GM19463 (cell line): ENCODE data around the gene VMO1.
A peak's percentile ranks its signal among the peaks of the same experiment; 100 is the strongest.

Source experiments
- ATAC-seq: cut with Tn5 transposase; IDR thresholded peaks from one replicate; pipeline ENCODE4 v1.9.1; 2021; ENCODE audit warnings: mild to moderate bottlenecking, moderate library complexity; ENCODE audit not compliant: unreplicated experiment

The VMO1 gene, protein sequence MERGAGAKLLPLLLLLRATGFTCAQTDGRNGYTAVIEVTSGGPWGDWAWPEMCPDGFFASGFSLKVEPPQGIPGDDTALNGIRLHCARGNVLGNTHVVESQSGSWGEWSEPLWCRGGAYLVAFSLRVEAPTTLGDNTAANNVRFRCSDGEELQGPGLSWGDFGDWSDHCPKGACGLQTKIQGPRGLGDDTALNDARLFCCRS

DNA sequence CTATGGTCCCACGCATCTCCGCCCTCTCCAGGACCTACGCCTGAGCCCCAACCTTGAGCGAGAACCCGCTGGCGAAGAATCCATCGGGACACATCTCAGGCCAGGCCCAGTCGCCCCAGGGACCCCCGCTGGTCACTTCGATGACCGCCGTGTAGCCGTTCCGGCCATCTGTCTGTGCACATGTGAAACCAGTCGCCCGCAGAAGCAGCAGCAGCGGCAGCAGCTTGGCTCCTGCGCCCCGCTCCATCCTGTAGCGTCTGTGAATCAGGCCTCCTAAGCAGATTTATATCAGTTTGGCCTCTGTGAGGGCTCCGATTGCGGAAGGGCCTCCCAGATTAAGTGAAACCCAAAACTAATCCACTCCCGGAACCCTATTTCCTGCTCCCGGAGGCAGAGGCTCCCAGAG, at the start of gene VMO1:
TSS of gene VMO1 (minus strand) at position 259 of the 406 bp plus-strand sequence. CDS start at position 247, 12 bp downstream.
- ATAC-seq, result no peak

DNA sequence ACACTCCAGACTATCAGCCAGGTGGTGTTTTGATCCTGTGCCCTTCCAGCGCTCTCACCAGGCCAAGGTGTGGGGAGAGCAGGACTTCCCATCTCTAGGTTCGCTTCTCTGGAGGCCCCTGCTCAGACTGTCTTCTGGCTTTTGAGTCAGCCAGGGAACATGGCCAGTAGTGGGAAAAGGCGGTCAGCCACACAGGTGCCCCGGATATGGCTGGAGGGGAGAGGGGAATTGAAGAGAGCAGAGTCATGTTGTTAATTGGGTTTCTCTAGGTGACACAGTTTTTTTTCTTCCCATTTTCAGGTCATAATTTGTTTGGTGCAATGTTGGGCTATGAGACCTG, 48.5 kb upstream of the VMO1 start:
- ATAC-seq, result no peak

DNA sequence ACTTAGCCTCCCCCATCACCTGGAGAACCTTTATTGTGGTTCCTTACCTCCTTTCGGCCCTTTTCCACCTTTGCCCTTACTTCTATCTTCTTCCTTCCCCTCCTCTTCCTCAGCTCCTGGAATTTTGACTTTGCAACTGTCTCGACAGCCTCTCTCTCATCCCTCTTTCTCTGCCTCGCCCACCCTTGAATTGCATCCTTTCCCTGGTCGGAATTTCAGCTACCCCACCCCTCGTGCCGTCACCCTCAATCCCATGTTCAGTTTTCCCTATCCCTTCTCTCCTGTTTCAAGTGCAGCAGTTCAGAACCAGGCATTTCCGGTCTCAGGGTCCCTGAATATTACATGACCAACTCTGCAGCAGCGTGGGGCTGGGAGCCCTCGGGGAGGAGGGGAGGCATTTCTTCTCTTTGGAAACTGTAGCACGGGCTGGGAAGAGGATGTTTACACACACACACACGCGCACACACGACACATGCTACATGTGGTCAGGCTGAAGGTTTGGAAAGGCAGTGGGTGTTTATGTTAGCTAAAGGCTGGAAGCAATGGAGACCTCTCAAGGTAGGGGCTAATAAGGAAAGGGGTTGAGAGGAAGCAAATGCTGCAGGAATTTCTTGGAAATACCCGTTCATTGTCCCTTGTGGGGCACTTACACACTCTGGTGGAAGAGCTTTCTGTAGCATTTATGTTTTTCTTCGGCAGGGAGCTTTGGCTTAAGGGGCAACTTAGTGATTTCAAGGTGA, 47.9 kb upstream of the VMO1 start:
- no peak for ATAC-seq

DNA sequence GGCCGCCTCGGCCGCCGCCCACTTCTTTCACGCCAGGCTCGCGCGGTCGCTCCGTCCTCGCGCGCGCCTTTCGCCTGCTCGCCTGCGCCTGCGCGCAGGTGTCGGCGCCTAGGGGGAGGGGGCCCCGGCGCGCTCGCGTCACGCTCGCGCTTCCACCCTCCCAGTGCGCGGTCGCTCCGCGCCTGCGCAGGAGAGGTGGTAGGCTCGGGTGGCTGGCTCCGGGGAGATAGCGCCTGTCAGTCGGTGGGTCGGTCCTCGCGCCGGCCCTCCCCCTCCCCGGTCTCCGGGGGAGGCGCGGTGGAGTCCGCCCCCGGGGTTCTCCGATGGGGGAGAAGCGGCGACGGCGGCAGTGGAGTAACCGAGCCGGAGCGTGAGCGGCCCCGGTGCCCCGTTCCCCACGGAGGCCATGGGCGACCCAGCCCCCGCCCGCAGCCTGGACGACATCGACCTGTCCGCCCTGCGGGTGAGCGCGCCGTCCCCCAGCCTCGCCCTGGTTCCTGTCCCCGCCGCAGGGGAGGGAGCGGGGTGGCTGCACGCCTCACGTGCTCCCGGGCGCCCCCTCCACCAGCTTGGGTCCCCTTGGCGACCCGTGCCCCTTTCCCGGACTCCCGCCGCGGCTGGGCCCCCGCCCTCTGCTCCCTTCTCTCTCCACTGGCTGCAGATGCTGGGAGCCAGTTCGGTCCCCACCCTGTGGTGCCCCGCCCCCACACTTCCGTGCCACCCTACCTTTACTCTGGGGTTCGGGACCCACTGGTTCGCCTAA, 47.2 kb upstream of the VMO1 start, which contains the start of gene MINK1:
TSS of gene MINK1 (plus strand) at position 163 of the 763 bp plus-strand sequence. CDS start at position 407, 244 bp downstream.
- peak; percentile 89 for ATAC-seq

DNA sequence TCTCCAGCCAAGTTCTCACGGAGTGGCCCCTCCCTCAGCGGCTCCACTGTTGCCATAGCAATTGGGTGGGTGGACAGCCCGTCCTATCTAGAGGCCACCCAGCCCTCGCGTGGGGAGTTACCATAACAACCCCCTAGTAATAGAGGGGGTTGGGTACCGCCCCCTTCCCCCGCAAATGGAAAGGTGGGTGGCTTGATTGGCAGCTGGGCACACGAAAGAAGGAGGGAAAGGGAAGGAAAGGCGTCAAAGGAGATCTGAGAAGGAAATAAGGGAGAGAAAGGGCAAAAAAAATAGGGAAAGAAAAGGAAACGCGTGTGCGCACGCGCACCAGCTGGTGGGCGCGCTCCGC, 46.6 kb upstream of the VMO1 start:
- ATAC-seq, result peak; percentile 23

DNA sequence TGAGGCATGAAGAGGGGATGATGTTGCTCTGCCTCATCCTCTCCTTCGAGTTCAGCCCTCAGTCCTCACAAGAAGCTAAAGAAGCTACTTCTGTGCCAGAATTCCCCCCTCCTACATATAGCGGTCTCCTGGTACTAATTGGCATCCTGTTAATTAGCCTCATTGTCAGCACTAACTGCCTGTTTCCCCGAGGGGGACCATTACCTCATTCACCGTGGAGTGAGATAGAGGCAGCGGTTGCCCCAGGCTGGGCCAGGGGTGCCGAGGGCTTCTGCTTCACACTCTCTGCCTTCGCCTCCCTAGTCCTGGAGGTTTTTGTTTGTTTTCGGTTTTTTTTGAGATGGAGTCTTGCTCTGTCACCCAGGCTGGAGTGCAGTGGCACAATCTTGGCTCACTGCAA, 41.2 kb upstream of the VMO1 start:
- no peak for ATAC-seq

DNA sequence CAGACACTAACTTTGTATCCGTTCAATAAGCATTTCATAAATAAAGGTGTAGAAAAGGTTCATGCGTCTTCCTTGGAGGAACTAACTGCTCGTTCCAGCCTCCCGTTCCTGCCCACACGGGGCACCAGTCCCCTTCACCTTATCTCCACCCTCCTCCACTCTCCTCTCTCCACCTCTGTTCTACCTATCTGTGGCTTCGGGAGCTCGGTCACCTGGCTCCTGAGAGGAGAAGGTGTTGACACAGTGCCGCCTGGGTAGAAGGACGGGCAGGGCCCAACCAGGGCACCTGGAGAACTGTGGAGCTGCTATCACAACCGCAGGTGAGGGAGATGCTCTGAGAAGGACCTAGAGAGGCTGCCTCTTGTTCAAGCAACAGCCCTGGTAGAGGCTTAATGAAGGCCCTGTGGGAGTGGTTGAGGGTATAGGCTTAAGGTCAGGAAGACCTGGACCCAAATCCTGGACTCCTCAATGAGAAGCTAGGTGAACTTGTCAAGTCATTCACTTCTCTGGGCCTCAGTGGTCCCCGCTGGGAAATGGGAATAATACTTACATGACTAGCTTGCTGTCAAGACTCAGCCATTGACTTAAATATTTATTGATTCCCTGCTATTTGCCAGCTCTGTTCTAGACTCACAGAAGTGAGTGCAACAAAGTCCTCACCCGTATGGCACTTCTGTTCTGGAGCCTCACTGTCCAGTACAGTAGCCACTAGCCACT, 37.4 kb upstream of the VMO1 start:
- ATAC-seq, result no peak

DNA sequence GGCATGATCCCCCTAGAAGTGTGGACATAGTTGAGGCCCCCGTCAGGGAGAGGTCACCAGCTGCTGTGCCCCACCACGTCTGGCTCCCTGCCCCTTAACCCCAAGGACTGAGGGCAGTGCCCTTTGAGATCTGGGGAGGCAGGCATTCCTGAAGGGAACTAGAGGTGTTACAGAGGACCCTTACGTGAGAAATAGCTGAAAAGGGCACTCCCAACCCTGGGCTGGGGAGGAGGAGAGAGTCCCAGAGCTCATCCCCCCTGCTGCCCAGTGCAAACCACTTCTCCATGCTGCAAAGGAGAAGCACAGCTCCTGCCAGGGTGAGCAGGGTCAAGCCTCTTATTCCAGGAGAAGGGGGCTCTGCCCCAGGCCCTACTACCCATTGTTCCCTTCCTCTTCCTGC, 36.7 kb upstream of the VMO1 start:
- no peak for ATAC-seq

DNA sequence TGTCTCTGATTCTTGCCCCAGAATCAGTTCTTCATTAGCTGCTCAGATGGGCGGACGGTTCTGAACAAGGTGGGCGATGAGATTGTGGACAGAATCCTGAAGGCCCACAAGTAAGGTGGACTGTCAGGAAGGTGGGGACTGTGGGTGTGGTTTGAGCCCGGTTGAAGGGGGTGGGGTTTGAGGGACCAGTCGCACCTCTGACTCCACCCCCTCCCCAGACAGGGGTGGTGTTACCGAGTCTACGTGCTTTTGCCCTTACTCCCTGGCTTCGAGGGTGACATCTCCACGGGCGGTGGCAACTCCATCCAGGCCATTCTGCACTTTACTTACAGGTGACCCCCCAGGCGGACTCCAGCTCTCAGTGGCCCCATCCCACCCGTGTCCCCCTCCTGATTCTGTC, 32.1 kb upstream of the VMO1 start:
- ATAC-seq, result no peak

DNA sequence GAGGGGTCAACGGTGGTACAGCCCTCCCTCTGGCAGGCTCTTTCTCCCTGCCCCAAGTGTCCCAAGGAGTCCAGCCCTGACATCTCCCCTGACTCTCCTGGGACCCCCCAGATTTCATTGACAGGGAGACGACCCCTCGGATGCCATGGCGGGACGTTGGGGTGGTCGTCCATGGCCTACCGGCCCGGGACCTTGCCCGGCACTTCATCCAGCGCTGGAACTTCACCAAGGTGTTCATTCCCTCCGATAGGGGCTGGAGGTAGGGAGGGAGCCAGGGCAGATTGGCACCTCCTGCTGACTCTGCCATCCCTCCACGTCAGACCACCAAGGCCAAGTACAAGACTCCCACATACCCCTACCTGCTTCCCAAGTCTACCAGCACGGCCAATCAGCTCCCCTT, 30.7 kb upstream of the VMO1 start:
- no peak for ATAC-seq

DNA sequence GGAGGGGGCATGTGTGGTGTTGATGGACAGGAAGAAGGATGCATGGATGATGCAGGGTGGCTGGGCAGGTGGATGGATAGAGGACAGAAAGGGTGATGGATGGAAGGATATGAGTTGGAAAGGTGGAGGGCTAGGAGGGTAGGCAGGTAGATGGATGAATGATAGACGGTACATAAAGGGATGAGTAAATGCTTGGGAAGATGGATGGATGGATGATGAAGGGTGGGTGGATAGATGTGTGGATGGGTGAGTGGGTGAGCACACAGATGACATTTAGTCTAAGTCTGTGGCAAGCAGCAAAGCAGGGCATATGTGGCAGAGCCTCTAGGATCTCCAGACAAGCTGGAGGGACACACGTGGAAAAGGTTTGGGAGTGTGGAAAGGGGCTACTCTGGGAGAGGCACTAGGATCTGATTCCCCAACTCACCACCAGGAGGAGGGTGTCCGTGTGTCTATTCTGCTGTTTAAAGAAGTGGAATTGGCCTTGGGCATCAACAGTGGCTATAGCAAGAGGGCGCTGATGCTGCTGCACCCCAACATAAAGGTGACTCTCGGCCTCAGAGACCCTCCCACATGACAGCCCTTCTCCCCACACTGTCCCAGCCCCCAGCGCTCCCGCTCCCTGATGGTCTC, 29.0 kb upstream of the VMO1 start:
- no peak for ATAC-seq

DNA sequence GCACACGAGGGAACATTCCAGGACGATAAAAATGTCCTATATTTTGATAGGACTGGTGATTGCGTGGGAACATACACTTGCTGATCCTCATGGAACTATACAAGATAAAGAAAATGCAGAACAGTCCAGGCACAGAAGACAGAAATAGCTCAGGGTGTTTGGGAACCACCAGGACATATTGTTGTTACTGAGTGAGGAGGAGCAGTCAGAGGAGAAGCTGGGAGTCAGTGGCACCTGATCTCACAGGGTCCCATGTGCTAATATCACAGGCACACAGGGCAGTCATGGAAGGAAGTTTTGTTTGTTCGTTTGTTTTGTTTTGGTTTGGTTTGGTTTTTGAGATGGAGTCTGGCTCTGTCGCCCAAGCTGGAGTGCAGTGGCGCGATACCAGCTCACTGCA, 26.5 kb upstream of the VMO1 start:
- ATAC-seq, result no peak

DNA sequence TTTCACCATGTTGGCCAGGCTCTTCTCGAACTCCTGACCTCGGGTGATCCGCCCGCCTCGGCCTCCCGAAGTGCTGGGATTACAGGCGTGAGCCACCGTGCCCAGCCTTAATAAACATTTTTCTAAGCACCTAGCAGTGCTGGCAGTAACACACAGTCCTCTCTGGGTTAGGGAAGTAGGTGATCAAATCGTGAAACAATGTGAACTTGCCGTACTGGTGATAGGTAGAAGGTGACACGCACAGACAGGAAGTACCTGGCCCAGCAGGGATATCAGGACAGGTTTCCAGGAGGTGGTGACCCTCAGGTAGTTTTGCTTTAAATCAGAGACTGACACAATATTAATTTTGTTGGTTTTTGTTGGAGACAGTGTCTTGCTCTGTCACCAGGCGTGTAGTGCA, 25.3 kb upstream of the VMO1 start:
- no peak for ATAC-seq

DNA sequence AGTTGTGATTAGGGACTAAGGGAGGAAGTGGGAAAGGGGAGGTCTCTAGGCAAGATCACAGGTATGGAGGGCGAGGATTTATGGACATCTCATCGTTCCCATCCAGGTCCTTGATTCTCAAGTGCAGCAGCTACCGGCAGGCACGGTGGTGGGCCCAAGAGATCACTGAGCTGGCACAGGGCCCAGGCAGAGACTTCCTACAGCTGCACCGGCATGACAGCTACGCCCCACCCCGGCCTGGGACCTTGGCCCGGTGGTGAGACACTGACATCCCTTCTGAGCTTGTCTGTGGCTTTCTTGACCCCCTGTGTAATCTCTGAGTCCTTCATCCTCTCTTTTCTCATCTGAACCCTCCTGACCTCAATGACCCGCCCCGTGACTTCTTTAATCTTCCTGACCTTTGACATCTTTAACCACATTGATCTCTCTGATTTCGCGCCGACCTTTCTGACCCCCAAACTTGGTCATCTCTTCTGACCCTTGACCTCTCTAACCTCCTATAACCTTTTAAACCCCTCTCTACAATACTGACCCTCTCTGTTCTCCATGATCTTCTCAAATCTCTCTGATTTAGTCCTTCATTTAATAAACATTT, 24.6 kb upstream of the VMO1 start:
- ATAC-seq, result no peak

DNA sequence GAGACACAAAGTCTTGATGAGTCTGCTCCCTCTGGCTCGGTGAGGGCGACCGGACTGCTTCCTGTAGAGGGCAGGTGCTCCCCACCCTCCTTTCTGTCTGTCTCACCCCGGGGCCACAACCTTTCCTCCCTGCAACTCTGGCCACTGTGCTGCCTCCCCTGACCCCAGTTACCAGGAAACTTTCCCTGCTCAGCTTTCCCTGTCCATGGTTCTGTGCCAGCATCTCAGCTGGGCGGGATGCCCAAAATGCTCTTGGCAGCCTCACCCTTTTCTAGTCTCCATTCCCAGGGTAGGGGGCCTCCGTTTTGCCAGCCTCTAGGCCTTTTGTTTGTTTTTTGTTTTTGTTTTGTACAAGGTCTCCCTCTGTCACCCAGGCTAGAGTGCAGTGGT, 22.2 kb upstream of the VMO1 start:
- no peak for ATAC-seq

DNA sequence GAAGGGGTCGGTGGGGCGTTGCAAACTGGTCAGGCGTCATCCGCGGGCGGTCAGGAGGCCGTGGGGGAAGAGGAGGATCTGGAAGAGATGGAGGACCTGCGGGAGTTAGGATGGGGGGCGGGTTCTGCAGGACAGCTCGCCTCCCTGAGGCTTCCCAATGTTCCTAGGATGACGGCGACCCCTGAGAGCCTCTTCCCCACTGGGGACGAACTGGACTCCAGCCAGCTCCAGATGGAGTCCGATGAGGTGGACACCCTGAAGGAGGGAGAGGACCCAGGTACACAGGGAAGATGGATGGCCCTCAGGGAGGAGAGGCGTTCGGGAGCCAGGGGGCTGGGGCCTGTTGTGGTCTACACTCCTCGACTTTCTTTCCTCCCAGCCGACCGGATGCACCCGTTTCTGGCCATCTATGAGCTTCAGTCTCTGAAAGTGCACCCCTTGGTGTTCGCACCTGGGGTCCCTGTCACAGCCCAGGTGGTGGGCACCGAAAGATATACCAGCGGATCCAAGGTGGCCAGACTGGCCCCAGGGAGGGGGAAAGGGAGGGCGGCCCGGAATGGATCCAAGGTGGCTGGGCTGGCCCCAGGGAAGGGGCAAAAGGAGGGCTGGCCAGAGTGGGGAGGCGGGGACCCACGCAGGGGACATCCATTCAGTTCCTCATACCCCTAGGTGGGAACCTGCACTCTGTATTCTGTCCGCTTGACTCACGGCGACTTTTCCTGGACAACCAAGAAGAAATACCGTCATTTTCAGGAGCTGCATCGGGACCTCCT, 21.6 kb upstream of the VMO1 start:
- no peak for ATAC-seq

DNA sequence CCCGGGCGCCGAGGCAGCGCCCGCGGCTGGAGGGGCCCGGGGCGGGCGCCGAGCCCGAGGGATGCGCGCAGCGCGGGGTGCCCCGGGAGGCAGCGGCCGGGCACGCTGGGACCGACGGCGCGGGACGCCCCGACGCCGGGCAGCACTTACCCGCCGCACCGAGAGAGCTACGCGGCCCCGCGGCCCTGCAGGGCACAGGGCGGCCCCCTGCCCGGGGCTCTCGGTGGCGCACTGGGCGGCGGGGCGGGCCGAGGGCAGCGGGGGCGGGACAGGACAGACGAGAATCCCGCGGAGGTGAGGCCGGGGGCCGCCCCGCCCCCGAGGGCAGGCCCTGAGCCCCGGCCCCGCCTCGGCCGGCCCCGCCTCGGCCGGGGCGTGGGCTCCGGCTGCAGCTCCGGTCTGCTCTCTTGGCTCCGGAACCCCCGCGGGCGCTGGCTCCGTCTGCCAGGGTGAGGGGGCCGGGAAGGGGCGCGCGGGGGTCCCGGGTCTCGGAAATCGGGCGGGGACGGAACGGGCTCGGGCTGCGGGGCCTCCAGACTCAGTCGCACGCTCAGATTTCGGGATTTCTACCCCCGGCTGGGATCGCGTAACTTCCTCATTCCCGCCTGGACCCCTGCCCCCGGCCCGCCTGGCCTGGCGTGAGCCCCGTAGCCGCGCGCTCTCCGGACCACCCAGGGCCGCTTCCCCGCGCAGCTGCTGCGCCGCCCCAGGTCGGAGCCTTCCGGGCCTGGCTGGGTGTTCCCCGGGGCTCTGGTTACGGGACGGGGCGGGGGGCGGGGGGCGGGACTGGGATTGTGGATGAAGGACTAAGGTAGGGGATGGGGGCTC, 20.8 kb upstream of the VMO1 start, which contains the start of gene PLD2:
TSS of gene PLD2 (plus strand) at position 376 of the 828 bp plus-strand sequence. CDS start 621 bp downstream, outside the sequence.
- ATAC-seq, result peak; percentile 92

DNA sequence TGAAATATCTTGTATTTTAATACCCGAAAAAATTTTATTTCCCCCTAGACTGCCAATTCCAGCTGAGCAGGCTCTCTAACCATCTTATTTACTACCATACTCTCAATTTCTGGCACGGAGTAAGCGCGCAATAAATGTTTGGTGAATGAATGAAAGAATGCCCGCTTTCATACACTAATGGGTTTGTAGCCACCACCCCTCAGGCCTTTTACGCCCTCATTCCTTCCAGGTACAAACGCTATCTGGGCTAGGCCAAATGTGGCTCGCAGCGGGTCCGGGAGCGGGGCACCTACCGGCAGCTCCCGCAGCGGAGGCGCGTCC, 20.3 kb upstream of the VMO1 start:
- no peak for ATAC-seq

DNA sequence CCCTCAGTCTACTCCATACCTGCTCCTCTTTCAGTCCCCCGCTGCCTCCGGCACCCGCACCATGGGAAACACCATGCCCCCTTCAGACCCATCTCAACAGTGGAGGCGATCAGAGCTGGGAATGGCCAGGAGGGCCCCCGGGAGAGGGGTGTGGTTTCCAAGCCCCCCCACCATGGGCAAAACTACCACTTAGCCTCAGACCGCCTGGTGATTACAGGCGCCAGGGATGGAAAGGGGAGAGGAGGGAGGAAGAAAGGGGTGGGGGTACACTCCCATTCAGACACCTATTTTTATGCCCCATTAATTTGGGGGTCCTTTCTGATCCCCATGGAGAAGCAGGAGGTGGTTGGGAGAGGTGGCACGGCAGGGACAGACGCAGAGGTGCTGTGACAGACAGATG, 16.1 kb upstream of the VMO1 start, which contains the start of gene C17orf114:
TSS of gene C17orf114 (minus strand) at position 101 of the 400 bp plus-strand sequence.
- no peak for ATAC-seq
